ENCODE measurements around the gene PLEKHA4.
"Not testable (repeated sequence)": the region's sequence is repeated elsewhere in the genome, so short reads cannot be mapped to it uniquely, and the experiment has no call there.

Gene PLEKHA4

GRCh38 chr19:48859711-48860572 lies 8.5 kb downstream of the PLEKHA4 start:
- no peak overlapping the region for H3K9ac ChIP-seq (ENCODE audit: insufficient read length)
- no peak overlapping the region for H3K27ac ChIP-seq
- TF ChIP-seq EZH2 (IDR thresholded peaks at IDR 0.05) (no peak), POLR2AphosphoS5 (IDR thresholded peaks at IDR 0.05; ENCODE audit: borderline replicate concordance, low read depth, low read length) (no peak), FOXP2 (optimal IDR thresholded peaks at IDR 0.05; ENCODE audit: control extremely low read depth, extremely low read length, insufficient read depth) (no peak)
- H3K9me3 ChIP-seq (ENCODE audit: low read depth, low read length): no peaks in the 10 kb centered on the region
- DNase-seq (ENCODE audit: low read depth, low spot score): no peak
- no peaks in the 10 kb centered on the region for H3K36me3 ChIP-seq (ENCODE audit: insufficient read depth, low read length)
- H3K4me3 ChIP-seq: no peak overlapping the region

- TF ChIP-seq POLR2AphosphoS5 (IDR thresholded peaks at IDR 0.05; ENCODE audit: borderline replicate concordance, low read depth, low read length) (no peak), EZH2 (IDR thresholded peaks at IDR 0.05) (no peak), FOXP2 (optimal IDR thresholded peaks at IDR 0.05; ENCODE audit: control extremely low read depth, extremely low read length, insufficient read depth) (no peak)
- no peak overlapping the region for H3K27ac ChIP-seq
- DNase-seq (ENCODE audit: low read depth, low spot score): no peak
- no peaks in the 10 kb centered on the region for H3K9me3 ChIP-seq (ENCODE audit: low read depth, low read length)
- no peak overlapping the region for H3K9ac ChIP-seq (ENCODE audit: insufficient read length)
- H3K4me3 ChIP-seq: no peak overlapping the region
- H3K36me3 ChIP-seq (ENCODE audit: insufficient read depth, low read length): no peaks in the 10 kb centered on the region
These were observed 9.3 kb downstream of the PLEKHA4 start for GRCh38 chr19:48858984-48859710.

GRCh38 chr19:48856921-48857320 lies 11.5 kb downstream of the PLEKHA4 start:
- Histone ChIP-seq H3K9me3 (ENCODE audit: low read depth, low read length) (no peaks in the 10 kb centered on the region), H3K4me3 (no peak overlapping the region), H3K27ac (no peak overlapping the region), H3K9ac (ENCODE audit: insufficient read length) (no peak overlapping the region), H3K36me3 (ENCODE audit: insufficient read depth, low read length) (no peaks in the 10 kb centered on the region)
- no peak for DNase-seq (ENCODE audit: low read depth, low spot score)
- TF ChIP-seq EZH2 (IDR thresholded peaks at IDR 0.05) (no peak), POLR2AphosphoS5 (IDR thresholded peaks at IDR 0.05; ENCODE audit: borderline replicate concordance, low read depth, low read length) (no peak), FOXP2 (optimal IDR thresholded peaks at IDR 0.05; ENCODE audit: control extremely low read depth, extremely low read length, insufficient read depth) (no peak)

GRCh38 chr19:48854103-48854502 lies 14.3 kb downstream of the PLEKHA4 start:
- DNase-seq (ENCODE audit: low read depth, low spot score): no peak
- TF ChIP-seq FOXP2 (optimal IDR thresholded peaks at IDR 0.05; ENCODE audit: control extremely low read depth, extremely low read length, insufficient read depth) (no peak), POLR2AphosphoS5 (IDR thresholded peaks at IDR 0.05; ENCODE audit: borderline replicate concordance, low read depth, low read length) (no peak), EZH2 (IDR thresholded peaks at IDR 0.05) (no peak)
- Histone ChIP-seq H3K9me3 (ENCODE audit: low read depth, low read length) (no peaks in the 10 kb centered on the region), H3K4me3 (no peak overlapping the region), H3K9ac (ENCODE audit: insufficient read length) (no peak overlapping the region), H3K36me3 (ENCODE audit: insufficient read depth, low read length) (no peaks in the 10 kb centered on the region), H3K27ac (no peak overlapping the region)

GRCh38 chr19:48853483-48853882 lies 14.9 kb downstream of the PLEKHA4 start:
- no peak for DNase-seq (ENCODE audit: low read depth, low spot score)
- no peaks in the 10 kb centered on the region for H3K9me3 ChIP-seq (ENCODE audit: low read depth, low read length)
- H3K36me3 ChIP-seq (ENCODE audit: insufficient read depth, low read length): no peaks in the 10 kb centered on the region
- no peak overlapping the region for H3K27ac ChIP-seq
- no peak for TF ChIP-seq FOXP2 (optimal IDR thresholded peaks at IDR 0.05; ENCODE audit: control extremely low read depth, extremely low read length, insufficient read depth)
- TF ChIP-seq EZH2 (IDR thresholded peaks at IDR 0.05): no peak
- no peak for TF ChIP-seq POLR2AphosphoS5 (IDR thresholded peaks at IDR 0.05; ENCODE audit: borderline replicate concordance, low read depth, low read length)
- no peak overlapping the region for H3K4me3 ChIP-seq
- H3K9ac ChIP-seq (ENCODE audit: insufficient read length): no peak overlapping the region

- H3K9me3 ChIP-seq (ENCODE audit: low read depth, low read length): no peaks in the 10 kb centered on the region
- H3K27ac ChIP-seq: no peak overlapping the region
- TF ChIP-seq FOXP2 (optimal IDR thresholded peaks at IDR 0.05; ENCODE audit: control extremely low read depth, extremely low read length, insufficient read depth): no peak
- TF ChIP-seq POLR2AphosphoS5 (IDR thresholded peaks at IDR 0.05; ENCODE audit: borderline replicate concordance, low read depth, low read length): no peak
- TF ChIP-seq EZH2 (IDR thresholded peaks at IDR 0.05): no peak
- no peak for DNase-seq (ENCODE audit: low read depth, low spot score)
- H3K36me3 ChIP-seq (ENCODE audit: insufficient read depth, low read length): no peaks in the 10 kb centered on the region
- H3K9ac ChIP-seq (ENCODE audit: insufficient read length): no peak overlapping the region
- no peak overlapping the region for H3K4me3 ChIP-seq
These were observed 16.1 kb downstream of the PLEKHA4 start for GRCh38 chr19:48852292-48852691.

- H3K27ac ChIP-seq; H3K9me3 ChIP-seq (ENCODE audit: low read depth, low read length); H3K36me3 ChIP-seq (ENCODE audit: insufficient read depth, low read length): not testable (repeated sequence)
These were observed 21.8 kb downstream of the PLEKHA4 start for GRCh38 chr19:48846659-48847058.

GRCh38 chr19:48845384-48845783 lies 23.0 kb downstream of the PLEKHA4 start:
- H3K4me3 ChIP-seq: no peak overlapping the region
- no peak overlapping the region for H3K27ac ChIP-seq
- H3K36me3 ChIP-seq (ENCODE audit: insufficient read depth, low read length): no peaks in the 10 kb centered on the region
- no peak overlapping the region for H3K9ac ChIP-seq (ENCODE audit: insufficient read length)
- DNase-seq (ENCODE audit: low read depth, low spot score): no peak
- H3K9me3 ChIP-seq (ENCODE audit: low read depth, low read length): no peaks in the 10 kb centered on the region
- TF ChIP-seq FOXP2 (optimal IDR thresholded peaks at IDR 0.05; ENCODE audit: control extremely low read depth, extremely low read length, insufficient read depth): no peak
- no peak for TF ChIP-seq EZH2 (IDR thresholded peaks at IDR 0.05)
- no peak for TF ChIP-seq POLR2AphosphoS5 (IDR thresholded peaks at IDR 0.05; ENCODE audit: borderline replicate concordance, low read depth, low read length)

More at GRCh38 chr19:48846659-48847058, 21.8 kb downstream of the PLEKHA4 start:
- not testable (repeated sequence) for H3K4me3 ChIP-seq; H3K9ac ChIP-seq (ENCODE audit: insufficient read length); DNase-seq (ENCODE audit: low read depth, low spot score)
